HG02840 (cell line): ENCODE results near the gene SALL3.
"Not testable (repeated sequence)": the region's sequence is repeated elsewhere in the genome, so short reads cannot be mapped to it uniquely, and the experiment has no call there.

Experiments used
- ATAC-seq: cut with Tn5 transposase; IDR thresholded peaks from one replicate; pipeline ENCODE4 v1.9.1; 2021; ENCODE audit warnings: mild to moderate bottlenecking, moderate library complexity, moderate number of reproducible peaks; ENCODE audit not compliant: unreplicated experiment, low FRiP score

SALL3 gene

GRCh38 chr18:78964727-78965126, 14.9 kb upstream of the SALL3 start:
- ATAC-seq, result not testable (repeated sequence)

DNA sequence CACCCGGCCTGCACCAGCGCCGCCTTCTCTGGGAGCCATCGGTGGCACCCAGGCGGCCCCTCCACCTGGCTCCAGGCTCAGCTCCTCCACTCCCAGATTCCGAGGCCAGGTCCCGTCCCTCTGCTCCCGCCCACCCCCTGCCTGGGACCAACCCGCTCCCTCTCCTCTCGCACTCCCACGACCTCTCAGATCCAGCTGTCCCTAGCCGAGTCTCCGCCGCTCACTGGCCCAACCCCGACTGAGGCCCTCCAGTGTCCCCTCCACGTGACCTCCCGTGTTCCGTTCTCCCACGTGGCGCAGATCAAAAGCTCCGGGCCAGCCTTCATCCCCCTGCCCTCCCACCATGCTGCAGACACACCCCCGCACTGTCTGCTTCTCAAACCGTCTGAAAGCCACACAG, 14.4 kb upstream of the SALL3 start:
- no peak for ATAC-seq

DNA sequence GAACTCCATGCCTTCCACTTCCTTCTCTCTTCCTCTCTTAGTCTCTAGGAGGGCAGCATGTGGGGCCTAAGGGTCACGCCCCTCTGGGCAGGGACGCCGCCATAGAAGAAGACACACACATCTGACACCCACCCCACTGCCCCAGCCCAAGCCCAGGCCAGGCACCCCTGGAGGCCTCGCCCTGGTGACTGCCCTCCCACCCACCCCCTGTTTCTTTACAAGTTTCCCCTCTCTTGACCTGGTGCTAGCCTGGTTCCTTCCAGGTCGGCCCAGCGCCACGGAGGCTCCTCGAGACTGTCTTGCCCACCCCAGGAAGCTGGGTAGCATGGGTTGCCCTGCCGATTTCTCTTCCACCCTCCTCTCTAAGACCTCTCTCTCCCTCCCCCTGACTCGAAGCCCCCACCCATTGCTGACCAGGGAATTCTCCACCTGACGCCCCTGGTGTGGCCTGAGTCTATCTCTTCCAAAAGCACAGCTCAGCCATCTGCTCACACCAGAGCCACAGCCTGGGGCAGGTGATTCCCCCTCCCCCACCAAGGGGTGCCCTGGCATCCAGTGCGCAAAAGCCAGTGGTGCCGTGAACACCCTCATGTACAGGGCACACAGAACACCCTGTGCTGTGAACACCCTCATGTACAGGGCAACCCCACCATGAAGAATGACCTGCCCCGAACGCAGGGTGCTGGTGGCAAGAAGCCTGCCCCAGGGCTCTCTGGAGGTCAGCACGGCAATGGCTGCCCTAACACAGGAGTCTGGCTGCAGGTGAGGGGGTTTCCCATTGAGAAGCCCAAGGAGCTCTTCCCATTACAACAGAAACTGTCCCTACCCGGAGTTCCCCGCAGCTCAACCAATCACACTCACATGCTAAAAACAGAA, 13.5 kb upstream of the SALL3 start:
- no peak for ATAC-seq

DNA sequence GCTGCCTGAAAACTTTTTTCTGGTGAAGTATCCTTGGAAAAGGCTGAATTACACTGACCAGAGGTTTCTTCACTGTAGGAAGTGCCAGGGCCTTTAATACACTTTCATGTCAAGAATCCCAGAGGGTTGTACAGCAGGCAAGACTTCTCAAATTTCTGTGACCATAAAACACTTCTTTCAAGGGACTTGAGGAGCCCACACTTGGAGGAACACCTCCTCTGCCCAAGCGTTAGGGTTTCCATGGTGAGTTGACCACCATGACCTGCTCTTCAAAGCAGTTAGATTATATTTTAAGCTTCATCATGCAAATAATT, 12.9 kb upstream of the SALL3 start:
- ATAC-seq, result no peak

GRCh38 chr18:78967692-78968091, 11.9 kb upstream of the SALL3 start:
- no peak for ATAC-seq

- ATAC-seq, result no peak
Measured at GRCh38 chr18:78969574-78970315, 9.9 kb upstream of the SALL3 start.

- ATAC-seq, result no peak
Measured at GRCh38 chr18:78970774-78971333, 8.8 kb upstream of the SALL3 start.

GRCh38 chr18:78971511-78972245, 7.9 kb upstream of the SALL3 start:
- no peak for ATAC-seq

GRCh38 chr18:78972385-78972918, 7.2 kb upstream of the SALL3 start:
- ATAC-seq, result no peak

DNA sequence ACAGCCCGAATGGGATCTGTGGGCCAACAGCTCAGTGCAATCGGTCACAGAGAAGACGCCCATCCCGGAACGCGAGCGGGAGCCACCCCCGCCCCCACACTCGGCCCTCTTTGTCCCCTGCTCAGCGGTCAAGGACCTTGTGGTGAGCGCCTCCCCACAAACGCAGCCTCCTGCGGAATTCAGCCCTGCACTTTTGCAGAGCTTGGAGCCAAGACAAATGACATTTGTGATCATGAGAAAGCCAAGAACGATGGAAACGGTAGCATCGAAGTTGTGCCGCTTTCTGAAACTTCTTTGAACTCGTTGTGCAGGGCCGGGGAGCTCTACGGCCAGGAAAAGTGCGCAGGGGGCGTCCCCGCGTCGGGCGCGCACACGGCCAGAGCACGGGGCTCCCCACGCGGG, 6.7 kb upstream of the SALL3 start:
- no peak for ATAC-seq

DNA sequence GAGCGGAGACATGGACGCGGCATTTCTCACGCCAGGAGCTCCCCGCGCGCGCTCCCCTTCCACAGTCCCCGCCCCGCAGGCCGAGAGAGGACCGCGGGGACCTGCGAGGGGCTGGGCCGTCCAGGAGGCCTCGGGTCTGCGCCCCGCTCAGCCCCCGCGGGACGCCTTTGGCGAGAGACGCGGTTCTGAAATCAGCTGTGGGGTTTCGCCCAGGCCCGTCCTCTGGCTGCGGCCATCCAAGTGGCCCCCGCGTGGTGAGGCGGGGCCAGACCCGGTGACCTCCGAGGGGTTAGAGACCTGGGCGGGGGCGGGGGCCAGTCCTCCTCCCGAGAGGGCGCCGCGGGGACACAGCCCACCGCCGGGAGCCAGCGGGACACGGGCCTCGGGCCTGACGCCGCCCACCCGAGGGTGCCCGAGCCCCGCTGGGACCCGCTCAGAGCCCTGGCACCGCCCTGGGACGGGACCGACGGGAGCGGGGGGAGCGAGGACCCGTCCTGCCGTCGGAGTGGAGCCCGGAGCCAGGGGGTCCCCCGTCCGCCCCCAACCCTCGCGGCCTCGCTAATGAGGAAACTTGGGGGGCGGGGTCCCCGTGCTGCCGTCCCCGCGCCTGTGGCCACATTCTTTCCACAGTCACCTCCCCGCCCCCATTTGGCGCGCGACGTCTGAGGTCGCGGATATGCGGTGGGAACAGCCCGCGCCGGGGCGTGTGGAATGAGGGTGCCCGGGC, 6.1 kb upstream of the SALL3 start:
- ATAC-seq, result no peak

DNA sequence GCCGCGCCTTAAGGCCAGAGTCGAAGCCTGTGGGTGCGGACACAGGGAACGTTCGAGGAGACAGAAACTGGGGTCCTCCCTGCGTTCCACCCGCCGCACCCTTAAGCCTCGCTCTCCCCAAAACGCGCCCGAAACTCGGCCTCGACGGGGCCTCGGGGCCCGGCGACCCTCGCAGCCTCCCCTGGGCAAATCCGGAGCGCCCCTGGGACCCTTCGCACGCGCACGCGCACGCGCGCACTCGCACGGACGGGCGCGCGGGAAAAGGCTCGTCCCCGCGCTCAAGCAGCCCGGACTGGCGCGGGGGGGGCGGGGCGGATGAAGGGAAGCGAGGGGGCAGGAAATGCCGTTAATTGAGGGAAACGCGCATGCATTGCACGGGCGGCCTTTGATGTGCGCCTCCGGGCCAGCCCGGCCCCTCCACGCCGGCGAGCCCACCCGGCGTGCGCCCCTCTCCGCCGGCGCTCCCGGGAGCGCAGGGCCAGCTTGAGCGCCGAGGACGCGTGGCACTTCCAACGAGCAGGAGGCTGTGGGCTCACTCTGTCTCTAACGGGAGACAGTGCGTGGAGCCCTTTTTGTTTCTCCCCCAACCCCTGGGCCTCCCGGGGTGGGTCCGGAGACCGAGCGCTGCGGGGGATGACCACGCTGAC, 5.4 kb upstream of the SALL3 start:
- ATAC-seq, result no peak

GRCh38 chr18:78975292-78975691, 4.3 kb upstream of the SALL3 start:
- ATAC-seq, result no peak

DNA sequence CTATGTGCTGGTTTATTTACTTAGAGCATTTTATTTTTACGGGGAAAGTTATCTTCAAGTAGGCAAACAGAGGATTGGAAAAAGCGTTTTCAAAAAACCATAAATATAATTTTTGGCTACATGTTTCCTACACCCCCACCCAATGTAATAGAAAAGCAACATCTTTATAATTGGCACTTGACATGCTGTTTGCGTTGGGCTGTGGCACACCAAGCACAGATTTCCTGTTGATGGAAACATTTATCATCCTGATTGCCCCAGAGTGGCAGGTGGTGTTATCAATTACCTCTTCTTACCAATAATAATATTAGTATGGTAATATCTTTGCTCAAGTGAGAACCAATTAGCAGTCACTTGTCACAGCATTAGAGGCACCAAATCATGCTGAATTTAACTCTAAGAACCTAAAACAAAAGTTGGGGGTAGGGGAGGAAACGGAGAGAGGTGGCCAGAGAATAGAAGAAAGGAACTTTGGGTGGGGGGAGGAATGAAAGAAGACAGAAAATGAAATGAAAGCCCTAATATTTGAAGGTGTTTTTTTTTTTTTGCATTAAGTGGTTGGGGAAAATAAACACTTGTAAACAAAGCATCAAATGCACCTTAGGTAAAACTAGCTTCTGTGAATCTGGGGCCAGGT, 3.8 kb upstream of the SALL3 start:
- ATAC-seq, result no peak

DNA sequence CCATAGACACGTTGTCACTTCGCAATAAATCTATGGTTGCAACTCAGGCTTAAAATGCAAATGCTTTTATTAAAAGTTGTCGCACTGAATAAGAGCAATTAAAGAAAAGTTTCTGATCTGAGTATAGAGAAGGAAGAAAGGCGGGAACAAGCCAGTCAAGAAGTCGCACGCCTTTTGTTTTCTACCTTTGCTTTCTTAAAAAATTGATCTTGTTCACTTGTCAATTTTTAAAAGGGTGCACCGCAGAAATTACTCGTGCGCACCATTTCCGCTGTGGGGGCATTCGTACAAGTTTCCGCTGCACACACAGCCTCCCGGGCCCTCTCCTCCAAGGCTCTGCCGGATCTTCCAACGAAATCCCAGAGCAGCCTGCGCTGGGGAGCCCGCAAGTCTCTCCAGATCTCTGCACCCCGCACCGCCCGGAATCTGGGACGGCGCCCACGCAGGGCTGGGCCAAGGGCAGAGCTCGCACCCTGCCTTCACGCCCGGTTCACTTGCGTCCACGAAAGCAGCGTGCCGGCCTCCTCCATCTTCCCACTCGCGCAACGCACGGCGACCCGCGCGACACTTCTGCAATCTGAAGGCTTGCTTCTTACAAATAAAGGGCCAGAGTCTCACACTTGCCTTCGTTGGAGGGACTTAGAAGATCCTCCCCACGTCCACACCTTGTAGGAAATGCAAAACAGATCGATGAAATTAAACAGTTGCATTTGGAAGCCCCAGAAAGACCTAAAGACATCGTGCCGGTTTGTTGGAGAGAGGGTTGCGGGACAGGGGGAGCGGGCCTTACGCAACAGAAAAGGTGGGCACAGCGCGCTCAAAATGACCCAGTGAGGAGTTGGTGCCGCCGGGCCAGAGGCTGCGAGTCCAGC, 2.6 kb upstream of the SALL3 start:
- no peak for ATAC-seq

DNA sequence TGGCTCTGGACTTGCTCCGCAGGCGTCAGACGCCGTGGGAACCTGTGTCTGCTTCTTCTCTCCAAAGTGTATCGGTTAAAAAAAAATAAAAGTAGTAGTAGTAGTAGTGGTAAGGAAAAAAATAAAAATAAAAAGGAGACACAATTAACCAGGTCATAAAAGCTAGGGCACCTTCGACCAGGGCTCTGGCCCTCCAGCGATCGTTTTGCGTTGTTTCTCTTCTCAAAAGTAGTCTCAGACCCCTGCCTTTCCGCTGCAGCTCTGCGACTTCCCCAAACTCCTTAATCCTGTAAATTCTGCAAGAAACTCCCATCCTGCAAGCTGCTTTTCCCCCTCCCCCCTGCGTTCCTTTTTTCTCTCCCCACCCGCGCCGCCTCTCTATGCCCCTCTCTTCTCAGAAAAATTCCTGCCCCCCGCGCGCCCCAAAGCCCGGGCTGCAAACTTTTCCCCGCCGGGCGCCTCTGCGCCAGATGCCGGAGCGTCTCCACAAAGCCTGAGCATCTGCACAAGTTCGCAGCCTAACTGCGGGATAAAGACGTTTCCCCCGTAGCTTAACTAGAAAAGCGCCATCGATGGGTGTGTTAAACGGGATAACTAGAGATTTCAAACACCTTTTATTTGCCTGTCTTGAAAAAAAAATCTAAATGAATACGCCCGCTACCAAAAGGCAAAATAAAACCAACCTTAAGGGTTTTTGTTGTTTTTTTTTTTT, 1.8 kb upstream of the SALL3 start:
- ATAC-seq, result no peak

DNA sequence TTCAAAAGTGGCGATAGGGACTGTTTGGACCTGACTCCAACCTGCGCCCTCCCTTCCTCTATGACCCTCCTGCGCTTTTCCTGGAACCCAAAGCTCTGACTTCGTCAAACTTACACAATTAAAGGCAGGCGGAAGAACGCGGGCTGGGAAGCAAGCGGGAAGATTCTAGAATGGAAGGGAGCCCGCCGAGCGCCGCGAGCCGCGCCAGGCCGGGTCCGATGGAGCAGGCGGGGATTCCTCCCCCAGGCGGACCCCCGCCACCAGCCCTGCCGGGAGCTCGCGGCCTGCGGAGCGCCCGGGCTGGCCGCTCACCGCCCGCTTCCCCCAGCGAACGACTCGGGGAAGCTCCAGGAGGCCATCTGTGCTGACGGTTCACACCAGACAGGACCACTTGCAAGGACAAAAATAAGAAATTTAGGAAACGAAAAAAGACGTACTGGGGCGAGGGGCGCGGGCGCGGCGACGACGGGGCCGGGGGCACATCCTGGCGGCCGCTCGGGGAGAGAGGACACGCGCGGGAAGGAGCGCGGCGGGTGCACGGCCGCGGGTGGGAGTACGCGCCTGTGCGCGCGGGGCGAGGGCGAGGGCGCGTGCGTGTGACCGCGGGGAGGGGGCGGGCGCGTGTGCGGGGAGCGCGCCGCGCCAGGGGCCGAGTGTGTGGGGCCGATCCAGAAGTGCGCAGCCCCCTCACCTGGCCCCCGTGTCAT, 1.1 kb upstream of the SALL3 start:
- ATAC-seq, result no peak
